Activated T-helper 9 cell treated with anti-CD3 and anti-CD28 coated beads, Interleukin-2, amount 50 U/mL, for 16 hours (primary cell): ENCODE results near the gene SSTR4.

Experiments
- DNase-seq: peaks from one replicate; pipeline ENCODE4 v3.0.0-alpha.2; 2020; ENCODE audit warnings: low read depth

The SSTR4 gene

DNA sequence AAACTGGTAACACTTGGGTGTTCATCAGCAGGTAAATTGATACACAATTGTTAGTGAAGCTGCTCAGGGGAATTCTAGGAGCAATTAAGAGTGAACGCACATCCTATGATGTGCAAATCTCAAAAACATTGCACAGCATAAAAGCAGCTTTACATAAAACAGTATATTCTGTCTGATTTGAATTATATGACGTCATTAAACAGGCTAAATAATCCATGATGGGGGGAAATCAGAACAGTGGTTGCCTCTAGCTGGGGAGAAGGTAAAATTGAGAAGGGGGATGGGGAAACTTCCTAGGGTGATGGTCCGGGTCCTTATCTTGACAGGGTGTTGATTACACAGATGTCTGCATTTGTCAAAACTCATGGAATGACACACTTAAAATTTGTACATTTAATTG lies 31.7 kb downstream of the SSTR4 start:
- DNase-seq, result no peak

DNA sequence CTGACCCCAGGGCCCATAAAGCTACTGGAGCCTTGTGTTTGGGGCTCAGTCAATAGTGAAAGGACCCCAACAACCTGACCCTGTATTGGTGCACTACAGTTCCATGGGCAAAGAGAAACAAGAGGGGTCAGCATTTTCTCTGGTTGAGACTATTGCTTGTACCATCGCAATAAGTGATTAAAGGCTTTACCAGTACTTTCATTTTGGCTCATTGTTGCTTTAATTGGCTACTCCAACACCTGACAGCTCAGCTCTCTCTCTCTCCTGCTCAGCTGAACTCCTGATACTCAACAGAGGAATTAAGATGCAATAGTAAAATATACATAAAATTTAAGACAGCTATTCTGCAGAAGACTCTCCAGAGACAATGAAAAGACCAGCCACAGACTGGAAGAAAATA lies 33.2 kb downstream of the SSTR4 start:
- no peak for DNase-seq

DNA sequence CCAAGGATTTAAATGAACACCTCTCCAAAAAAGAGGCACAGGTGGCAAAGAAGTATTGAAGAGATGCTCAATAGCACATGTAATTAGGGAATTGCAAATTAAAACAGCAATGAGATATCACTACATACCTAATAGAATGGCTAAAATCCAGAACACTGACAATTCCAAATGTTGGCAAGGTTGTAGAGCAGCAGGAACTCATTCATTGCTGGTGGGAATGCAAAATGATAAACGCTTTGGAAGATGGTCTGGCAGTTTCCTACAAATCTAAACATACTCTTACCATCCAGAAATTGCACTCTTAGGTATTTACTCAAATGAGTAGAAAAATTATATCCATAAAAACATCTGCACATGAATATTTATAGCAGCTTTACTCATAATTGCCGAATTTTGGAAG lies 34.0 kb downstream of the SSTR4 start:
- no peak for DNase-seq

DNA sequence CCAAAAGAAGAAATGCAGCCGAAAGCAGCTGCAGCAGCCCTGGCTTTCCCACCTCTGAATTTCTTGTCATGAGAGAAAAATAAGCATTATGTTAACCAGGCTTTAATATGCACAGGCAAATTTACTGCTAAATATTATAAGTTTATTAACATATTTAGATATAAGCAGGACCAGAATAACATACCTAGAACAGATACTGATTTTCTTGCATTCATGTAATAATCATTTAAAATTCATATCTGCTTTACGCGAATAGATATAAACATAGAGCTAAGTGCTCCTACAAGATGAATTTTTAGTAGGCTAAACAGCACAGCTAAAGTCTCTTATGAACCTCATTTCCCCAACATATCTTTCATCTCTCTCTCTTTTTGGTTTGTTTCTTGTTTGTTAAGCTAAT lies 36.3 kb downstream of the SSTR4 start:
- DNase-seq, result no peak

DNA sequence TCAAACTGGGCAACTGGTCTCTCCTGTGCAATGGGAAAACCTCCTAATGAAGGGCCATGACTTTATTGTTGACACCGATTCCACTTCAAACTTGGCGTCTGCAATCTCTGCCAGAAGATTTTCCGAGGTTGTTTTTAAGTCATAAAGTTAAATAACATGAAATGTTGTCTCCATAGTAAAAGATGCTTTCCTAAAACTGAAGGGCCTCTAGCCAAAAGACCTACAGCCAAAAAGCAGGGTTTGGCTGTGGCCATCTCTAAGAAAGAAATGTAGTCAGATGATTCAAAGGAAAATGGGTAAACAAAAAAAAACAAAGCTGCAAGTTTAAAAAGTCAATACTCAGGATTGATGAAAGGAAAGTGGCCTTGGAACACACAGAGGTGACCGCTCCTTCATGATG lies 36.9 kb downstream of the SSTR4 start:
- DNase-seq, result no peak

DNA sequence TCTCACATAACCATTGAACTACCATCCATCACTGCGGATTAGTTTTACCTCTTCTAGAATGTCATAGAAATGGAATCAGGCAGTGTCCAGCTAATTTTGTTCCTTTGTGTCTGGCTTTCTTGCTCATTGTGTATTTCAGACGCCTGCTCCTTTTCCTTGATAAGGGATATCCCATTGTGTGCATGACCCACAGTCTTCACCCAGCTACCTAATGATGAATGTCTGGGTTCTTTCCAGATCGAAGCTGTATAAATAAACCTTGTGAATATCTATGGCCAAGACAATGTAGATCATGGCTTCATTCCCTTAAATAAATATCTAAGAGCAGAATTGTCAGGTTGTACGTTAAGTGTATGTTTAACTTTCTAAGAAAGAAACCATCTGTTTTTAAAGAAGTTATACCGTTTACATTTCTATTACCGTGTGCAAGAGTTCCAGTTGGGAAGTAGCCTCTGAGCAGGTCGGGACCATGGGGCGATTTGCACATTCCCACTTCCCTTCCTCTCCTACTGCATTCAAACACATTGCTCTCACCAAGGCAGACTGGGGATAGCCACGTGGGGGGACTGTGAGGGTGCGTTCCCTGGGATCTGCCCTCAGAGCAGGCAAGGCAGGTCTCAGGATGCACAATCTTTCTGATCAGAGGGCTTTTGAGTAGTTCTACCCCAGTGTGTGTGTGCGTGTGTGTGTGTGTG lies 37.9 kb downstream of the SSTR4 start:
- no peak for DNase-seq

DNA sequence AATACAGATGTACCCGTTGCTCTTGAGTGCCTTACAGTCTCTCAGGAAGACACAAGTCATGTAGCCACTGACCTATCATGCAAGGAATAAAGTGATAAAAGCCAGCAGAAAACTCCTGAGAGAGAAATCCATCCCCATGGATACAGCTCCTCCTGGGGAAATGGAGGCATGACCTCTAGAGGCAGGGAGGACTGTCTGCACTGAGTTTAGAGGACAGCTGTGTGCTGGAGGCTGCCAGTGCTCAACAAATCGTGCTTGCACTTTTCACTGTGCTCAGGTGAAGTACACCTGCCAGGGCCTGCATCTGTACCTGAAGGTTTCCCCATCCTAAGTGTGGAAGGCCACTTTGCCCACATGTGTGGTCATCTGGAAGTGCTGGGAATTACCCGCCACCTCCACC lies 38.9 kb downstream of the SSTR4 start:
- DNase-seq, result no peak

DNA sequence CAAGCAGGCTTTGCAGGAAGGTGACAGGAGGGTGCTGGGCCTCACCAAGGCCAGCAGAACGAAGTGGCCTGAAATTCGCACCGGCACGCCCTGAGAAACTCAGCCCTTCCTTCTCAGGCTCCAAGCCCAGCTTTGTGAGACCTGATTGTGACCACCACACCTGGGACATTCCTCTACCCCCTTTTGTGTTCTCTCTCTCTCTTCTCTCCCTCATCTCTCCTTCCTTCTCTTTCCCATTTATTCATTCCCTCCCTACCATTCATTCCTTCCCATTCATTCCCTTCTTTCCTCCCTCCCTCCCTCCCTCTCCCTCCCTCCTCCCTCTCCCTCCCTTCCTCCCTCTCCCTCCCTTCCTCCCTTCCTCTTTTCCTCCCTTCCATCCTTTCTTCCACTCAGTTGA lies 42.2 kb downstream of the SSTR4 start:
- no peak for DNase-seq

DNA sequence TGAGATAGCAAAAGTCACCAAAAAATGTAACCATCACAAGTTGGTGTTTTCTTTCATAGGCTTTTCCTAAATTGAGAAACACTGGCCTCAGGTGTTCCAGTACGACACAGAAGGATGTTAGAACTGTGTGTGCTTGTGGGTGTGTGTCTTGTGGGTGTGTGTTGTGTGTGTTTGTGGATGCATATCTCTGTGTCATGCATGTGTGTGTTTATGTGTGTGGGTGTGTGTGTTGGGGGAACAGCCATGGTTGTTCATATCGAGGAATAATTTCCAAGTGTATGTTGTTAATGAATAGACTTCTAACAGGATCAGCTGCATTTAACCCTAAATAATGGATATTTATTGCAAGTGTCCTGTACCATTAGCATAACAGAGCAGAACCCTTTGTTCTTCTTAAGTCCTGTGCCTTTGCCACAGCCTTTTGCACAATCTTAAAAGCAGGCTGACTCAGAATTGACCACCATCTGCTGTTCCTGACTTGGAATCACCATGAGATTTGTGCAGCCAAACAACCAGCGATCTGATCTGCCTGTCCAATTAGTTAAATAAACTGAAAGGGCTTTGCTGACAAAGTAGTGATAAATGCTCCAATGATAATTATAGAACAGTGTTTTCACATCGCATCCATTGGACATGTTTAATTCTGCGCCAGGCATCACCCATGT lies 43.4 kb downstream of the SSTR4 start:
- DNase-seq, result no peak

DNA sequence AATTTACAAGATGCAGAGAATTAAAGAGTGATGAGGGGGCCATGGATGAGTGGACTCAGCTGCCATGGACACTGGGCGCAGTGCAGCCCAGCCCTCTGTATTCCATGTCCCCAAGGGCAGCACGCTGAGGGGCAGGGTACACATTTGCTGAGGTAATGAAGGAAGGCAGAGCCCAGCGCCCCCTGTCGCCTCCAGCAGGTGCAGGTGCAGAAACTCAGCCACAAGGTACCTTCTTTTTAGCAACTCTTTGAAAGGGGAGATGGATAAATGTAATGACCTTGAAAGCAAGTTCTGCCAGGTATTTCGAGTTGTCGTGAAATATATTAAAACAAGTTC lies 43.9 kb downstream of the SSTR4 start:
- DNase-seq, result no peak

DNA sequence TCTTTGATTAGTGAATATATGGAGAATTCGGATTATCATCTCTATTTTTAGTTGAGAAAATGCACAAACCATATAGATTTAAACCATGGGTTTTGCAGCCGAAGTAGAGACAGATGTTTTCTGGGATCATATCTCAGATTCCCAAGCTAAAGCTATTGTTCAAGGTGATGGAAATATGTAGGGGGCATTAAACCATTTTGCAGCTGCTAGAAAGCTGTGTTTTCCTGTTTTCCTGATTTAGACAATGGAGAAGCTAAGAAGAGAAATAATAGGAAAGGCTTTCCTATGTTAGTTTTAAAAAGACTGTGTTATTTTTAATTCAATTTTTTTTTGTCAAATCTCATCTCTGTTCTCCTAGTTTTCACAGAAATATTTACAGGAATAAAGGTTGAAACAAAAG lies 44.8 kb downstream of the SSTR4 start:
- no peak for DNase-seq

DNA sequence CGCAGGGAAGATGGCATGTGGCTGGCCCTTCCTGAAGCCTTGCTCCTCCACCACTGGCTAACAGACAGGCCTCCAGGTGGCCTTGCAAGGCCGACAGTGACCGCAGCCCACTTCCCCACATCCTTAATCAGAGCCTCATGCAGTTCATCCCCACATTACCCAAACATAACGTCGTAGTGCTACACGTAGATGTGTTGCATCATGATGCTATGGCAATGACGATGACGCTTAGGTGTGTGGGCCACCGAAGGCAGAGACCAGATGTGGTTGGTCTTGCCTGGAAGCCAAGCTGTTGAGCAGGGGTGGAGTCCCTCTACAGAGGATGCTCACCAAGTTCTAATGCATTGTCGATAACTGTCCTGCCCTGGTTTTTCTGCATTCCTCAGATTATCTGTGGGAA lies 45.4 kb downstream of the SSTR4 start:
- no peak for DNase-seq

DNA sequence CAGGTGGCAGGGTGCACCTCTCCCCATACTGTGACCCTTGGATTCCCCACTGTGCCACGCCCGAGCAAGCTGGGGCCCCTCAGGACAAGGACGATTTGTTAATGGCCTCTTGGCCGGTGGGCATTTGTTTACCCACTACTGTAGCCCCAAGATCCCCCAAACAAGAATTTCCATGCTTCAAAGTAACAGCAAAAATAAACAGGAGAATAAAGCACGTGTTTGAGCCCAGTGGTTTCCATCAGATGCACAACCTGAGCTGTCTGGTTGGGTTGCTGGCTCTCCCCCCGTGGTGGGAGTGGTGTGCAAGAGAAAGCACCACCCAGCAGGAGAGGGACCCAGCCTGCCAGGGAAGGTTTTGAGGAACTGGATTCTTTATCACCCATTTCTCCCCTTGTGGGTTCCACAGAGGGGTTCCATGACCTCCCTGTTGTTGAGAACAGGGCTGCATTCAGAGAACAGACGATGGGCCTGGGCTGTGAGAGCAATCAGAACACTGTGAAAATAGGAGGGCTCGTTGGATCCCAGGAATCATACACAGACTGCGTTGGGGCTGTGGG lies 46.2 kb downstream of the SSTR4 start:
- no peak for DNase-seq

DNA sequence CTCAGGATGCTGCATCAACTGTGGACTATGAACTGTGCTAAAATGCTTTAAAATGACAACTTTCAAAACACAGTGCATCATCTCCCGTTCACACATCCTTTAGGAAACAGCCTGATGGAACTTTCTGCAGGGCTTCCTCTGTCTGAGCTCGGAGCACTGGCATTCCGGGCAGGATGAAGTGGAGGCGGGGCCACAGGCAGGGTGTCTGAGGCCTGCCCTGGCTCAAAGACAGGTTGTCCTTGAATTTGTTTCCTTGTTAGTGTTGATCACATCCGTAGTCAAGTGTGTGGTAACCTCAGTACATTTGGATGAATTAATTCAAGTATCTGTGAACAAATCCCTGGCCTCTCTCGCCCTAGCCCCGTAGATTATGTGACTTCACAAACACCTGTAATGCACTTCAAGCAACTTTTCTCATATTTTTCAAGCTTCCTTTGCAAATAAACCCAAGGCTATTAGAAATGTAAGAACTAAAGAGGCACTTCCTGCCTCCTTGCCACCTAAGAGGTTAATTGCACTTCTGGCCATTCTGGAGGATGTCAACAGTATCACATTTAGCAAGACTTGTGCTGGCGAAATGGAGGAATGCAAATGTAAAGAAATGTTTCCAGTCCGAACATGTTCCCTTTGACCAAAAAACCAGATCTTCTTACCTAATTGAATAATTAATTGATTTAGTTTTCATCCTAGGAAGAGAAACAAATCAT lies 47.9 kb downstream of the SSTR4 start:
- DNase-seq, result no peak

DNA sequence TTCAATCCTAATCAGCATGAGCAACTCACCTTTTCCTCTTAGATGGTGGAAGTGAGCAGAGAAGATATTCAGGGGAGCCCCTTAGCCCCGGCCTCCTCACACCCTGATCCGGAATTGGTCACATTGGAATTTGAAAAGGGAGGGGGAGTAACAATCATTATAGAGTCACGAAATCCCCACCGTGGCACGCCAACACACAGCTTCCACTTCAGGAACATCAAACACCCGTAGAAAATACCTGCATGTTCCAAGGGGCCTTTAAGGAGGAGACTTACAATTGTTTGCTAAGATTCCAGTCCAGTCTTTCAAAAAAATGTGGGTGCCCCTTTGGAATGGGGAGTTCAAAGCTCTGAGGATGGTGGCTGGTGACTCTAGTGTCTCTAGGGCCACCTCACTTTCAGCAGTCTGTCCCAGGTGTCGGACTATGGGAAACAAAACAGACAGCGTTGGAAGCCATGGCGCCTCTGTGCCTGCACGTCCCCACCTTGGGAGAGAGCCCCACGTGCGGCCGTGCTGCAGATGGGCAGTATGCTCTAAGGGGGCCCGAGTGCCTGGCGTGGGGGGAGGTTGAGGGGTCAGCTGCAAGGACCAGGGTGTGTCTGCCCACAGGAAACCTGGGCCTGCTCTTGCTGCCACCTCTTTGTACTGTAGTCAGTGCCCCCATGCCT lies 48.6 kb downstream of the SSTR4 start:
- no peak for DNase-seq

DNA sequence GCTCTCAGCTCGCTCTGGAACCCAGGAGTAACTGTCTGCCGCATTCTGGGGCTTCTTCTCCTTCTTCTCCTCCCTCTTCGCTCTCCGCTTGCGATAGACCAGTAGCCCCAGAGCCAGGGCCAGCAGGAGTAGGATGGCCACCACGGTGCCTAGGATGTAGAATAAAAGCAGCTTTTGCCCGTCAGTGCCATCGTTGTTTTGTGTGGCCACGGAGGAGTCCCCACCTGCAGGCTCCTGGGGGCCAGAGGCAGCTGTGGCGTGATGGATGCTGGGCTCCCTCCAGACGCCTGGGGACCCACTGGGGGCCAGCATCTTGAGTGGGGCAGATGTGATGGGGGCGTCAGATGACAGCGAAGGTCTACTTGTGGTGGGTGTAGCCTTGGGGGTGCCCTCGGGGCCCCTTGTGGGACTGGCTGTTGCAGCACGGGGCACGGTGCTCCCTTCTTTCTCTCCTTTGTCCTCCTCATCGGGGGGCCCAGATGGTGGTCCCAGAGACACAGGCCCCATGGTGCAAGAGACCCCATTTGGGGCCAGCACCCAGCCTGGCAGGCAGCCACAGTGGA lies 49.3 kb downstream of the SSTR4 start:
- DNase-seq, result no peak

DNA sequence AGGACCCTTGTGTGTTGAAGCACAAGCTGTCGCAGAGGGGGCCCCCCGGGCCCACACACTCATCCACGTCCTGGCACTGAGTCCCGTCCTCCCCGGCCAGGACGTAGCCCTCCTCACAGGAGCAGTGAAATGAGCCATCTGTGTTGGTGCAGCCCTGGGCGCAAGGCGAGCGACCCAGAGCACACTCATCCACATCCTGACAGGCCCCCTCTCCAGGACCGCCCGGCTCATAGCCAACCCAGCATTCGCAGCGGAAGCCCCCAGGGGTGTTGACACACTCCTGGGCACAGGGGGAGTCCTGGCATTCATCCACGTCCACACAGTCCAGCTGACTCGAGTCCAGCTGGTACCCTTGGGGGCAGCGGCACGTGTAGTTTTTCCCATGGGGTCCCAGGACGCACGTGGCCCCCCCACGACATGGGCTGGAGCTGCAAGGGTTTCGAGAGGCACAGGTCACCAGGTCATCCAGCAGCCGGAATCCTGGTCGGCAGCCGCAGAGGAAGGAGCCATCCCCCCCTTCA lies 49.8 kb downstream of the SSTR4 start:
- no peak for DNase-seq

DNA sequence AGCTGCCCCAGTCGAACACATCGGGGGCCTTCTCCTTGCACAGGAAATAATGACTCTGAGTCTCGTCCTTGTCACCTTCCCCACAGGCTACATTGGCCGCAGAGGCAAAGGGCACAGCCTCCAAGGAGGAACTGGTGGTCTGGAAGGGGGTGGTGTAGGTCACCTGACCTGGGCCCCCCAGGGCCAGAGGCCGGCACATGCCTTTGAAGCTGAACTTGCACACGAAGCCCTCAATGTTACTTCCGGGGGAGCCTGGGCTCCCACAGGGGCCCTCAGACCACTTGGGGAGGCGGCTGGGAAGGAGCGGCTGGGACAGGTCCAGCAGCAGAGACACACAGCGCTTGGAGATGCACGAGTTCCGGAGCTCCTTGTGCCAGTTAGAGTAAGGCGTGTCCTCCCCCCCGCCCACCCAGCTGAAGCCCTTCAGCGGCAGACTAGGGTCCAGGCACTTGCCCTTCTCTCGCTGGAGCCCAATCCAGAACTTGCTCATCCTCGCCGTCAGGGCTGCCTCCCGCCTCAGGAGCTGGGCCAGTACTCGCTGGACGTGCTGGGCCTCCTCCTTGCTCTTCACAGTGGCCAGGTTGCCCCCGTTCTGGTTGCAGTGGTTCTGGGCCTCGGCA lies 50.4 kb downstream of the SSTR4 start:
- no peak for DNase-seq

DNA sequence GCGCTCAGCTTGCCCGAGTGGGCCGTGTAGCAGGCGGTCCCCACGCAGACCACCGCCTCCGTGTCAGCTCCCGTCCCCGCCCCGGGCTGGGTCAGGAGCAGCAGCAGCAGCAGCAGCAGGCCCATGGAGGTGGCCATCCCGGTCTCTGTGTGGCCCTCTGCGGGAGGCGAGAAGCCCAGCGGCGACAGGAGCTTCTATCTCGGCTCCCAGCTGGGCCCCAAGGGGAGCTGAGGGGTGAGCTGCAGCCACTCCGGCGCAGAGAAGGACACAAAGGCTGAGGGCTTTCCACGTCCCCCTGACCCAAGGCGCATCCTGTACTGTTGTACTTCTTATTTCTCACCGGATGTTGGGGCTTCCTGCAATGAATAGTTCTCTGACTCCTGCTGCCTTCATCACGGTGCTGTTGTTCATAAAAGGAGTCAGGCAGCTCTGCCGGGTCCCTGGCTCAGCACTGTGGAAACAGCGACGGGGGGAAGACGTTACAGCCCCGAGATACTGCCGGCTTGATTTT lies 51.0 kb downstream of the SSTR4 start, which contains the start of gene CD93:
Gene CD93 (minus strand): TSS at position 269 of the 511 bp plus-strand sequence. CDS start 132 bp downstream, at position 137.
- DNase-seq, result no peak

DNA sequence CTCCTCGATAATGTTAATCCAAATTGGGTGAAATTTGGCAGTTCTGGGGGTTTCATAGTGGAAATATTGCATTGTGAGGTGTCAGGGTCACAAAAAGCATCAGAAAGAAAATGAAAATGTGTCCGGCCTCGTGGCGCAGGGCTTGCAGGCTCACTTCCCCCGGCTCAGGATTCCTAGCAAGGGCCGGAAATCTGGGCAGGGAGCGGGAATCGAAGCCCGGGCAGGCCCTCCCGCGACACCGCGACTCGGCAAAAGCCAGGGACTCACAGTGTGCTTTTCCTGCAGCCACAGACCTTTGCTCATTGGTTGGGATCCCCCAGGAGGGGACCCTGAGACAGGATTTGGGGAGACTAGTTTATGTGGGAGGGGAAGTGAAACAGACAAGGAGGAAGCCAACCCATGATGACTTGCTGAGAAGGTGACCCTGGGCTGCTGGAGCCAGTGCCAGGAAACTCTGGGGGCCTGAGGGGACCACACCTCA lies 51.9 kb downstream of the SSTR4 start:
- no peak for DNase-seq

DNA sequence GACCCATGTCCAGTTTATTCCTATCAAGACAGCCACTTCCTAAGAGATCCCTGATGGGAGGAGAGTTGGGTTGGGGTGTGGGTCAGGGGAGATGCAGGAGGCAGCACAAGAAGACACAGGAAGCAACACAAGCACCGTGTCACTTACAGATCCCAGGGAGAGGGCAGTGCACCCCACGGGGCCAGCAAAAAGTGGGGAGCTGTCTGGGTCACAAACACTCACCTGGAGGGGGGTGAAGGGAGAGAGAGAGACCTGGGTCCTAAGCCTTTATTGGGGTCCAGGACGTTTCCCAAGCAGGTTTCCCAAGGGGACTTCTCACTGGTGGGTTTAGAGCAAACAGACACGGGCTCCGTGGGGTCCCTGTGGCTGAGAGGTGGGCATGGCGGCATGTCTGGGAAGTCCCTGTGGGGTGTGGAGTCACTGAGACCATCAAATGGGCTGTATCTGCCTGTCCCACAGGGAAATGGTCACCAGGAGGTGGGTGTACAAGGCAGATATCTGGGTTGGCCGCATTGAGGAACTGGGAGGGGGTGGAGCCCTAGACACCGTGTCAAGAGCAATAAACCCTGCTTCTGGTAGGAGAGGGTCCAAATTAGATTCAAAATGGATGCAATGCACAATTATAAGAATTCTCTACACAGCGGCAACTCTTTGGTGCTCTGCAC lies 52.6 kb downstream of the SSTR4 start:
- no peak for DNase-seq
